ENCODE measurements around the gene HTRA3.

- TF ChIP-seq CTCF (conservative IDR thresholded peaks at IDR 0.05; ENCODE audit: low read depth, low read length) = no peak
- TF ChIP-seq EZH2 (IDR thresholded peaks at IDR 0.05; ENCODE audit: low read length, unreplicated experiment) = no peak
Measured at GRCh38 chr4:8353912-8354453, 84.4 kb downstream of the HTRA3 start.
